Measurements from ENCODE around the gene SLC13A4.

DNA sequence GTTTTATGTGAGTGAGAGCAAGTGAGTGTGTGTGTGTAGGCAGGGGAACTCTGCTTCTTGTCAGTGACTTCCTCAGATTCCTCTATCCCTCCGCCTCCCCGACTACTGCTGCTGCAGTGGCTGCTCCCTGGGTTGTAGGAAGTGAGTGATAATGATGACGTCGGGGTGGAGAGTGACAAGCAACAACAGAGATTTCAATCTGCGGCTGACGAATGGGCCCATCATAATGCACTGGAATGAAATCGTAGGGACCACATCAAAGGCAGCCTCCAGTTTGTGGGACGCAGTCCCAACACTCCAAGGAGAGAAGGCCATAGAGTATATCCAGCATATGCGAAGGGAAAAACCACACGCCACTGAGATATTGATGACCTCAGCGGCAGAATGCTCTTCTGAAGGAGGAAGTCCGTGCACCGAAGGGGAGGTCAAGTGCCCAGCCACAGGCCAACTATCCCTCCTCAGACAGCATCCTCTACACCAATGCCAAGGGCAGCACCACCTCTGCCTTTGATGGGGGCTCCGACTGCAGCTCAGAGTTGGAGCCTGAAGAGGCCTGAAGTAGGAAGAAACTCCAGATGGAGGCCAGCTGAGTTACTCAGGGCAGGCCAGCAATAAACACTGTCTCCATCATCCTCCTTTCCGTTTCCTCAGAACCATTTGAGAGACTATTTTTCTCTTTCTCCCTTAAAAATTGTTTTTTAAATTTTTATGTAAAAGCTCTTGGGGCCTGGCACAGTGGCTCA, 77.0 kb downstream of the SLC13A4 start:
- TF ChIP-seq, protein P1, sequence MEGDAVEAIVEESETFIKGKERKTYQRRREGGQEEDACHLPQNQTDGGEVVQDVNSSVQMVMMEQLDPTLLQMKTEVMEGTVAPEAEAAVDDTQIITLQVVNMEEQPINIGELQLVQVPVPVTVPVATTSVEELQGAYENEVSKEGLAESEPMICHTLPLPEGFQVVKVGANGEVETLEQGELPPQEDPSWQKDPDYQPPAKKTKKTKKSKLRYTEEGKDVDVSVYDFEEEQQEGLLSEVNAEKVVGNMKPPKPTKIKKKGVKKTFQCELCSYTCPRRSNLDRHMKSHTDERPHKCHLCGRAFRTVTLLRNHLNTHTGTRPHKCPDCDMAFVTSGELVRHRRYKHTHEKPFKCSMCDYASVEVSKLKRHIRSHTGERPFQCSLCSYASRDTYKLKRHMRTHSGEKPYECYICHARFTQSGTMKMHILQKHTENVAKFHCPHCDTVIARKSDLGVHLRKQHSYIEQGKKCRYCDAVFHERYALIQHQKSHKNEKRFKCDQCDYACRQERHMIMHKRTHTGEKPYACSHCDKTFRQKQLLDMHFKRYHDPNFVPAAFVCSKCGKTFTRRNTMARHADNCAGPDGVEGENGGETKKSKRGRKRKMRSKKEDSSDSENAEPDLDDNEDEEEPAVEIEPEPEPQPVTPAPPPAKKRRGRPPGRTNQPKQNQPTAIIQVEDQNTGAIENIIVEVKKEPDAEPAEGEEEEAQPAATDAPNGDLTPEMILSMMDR (IDR thresholded peaks at IDR 0.05) = no peak
- TF ChIP-seq TCF7L2 (IDR thresholded peaks at IDR 0.05; ENCODE audit: low read depth, low read length) (no peak), REST (IDR thresholded peaks at IDR 0.05; ENCODE audit: insufficient read depth in 1 of 2, low read depth in 2 of 2, low read length in 1 of 2) (no peak)
